ENCODE measurements around the gene MYRF.

The MYRF gene

DNA sequence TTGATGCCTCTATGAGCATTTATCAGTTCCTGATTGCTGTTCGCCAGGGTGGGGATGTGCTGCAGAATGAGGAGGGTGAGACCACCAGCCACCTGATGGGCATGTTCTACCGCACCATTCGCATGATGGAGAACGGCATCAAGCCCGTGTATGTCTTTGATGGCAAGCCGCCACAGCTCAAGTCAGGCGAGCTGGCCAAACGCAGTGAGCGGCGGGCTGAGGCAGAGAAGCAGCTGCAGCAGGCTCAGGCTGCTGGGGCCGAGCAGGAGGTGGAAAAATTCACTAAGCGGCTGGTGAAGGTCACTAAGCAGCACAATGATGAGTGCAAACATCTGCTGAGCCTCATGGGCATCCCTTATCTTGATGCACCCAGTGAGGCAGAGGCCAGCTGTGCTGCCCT is 43.0 kb downstream of the MYRF start:
- DNase-seq (ENCODE audit: low read depth in 3 of 3) = no peak

DNA sequence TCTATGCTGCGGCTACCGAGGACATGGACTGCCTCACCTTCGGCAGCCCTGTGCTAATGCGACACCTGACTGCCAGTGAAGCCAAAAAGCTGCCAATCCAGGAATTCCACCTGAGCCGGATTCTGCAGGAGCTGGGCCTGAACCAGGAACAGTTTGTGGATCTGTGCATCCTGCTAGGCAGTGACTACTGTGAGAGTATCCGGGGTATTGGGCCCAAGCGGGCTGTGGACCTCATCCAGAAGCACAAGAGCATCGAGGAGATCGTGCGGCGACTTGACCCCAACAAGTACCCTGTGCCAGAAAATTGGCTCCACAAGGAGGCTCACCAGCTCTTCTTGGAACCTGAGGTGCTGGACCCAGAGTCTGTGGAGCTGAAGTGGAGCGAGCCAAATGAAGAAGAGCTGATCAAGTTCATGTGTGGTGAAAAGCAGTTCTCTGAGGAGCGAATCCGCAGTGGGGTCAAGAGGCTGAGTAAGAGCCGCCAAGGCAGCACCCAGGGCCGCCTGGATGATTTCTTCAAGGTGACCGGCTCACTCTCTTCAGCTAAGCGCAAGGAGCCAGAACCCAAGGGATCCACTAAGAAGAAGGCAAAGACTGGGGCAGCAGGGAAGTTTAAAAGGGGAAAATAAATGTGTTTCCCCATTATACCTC is 43.6 kb downstream of the MYRF start:
- DNase-seq (ENCODE audit: low read depth in 3 of 3) = no peak

DNA sequence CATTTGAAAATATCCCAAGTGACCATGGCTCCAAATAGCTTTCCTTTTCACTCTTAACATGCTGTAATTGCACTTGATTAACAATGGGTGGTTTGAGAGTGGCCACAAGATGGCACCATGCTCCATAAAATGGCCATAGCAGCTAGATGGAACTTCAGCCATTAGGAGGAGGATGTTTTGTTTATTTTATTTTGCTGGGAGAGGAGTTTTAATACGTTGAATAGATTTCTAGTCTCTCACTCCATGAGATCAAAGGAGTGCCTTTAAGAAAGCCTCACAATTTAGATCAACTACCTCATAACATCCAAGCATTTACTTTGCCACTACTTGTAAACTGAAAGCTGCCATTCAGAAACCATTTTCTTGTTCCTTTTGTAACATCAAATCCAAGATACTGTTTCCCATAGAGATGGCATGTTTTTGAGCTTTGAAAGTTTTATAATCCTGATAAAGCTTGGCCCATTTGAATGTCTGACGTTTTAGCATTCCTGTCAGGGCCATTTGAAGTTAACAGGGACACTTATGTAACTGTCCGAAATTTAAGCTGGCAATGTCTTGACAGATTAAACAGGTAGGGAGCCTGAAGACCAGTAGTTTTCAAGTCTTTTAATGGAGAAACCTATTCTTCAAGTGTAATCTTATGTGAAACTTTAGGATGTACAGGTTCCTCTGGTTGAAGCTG is 45.0 kb downstream of the MYRF start:
- DNase-seq (ENCODE audit: low read depth in 3 of 3) = peak; percentile 26 to 35 (median 27)

DNA sequence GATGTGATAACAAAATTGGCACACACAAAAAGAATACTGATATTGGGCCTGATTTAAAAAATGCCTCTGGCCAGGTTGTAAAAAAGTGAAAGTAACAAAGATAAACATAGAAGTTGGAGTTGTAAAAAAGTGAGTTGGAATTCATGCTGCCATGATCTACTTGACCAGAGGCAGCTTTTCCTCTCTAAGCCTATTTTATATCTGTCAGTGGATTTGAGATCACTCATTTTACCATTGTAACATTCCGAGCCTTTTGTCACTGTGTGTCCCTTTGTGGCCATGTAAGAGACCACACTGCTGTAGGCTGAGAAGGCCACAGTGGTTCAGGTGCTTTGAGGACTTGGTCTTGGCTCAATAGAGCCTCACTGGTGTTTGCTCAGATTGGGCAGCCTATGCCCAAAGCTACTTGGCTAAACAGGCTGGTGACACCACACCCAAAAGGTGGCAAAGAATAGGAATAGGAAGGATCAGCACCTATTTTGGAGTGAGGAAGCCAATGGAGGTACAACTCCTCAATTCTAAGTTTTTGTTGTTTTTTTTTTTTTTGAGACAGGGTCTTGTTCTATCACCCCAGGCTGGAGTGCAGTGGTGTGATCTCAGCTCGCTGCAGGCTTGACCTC is 47.3 kb downstream of the MYRF start:
- no peak for DNase-seq (ENCODE audit: low read depth in 3 of 3)

DNA sequence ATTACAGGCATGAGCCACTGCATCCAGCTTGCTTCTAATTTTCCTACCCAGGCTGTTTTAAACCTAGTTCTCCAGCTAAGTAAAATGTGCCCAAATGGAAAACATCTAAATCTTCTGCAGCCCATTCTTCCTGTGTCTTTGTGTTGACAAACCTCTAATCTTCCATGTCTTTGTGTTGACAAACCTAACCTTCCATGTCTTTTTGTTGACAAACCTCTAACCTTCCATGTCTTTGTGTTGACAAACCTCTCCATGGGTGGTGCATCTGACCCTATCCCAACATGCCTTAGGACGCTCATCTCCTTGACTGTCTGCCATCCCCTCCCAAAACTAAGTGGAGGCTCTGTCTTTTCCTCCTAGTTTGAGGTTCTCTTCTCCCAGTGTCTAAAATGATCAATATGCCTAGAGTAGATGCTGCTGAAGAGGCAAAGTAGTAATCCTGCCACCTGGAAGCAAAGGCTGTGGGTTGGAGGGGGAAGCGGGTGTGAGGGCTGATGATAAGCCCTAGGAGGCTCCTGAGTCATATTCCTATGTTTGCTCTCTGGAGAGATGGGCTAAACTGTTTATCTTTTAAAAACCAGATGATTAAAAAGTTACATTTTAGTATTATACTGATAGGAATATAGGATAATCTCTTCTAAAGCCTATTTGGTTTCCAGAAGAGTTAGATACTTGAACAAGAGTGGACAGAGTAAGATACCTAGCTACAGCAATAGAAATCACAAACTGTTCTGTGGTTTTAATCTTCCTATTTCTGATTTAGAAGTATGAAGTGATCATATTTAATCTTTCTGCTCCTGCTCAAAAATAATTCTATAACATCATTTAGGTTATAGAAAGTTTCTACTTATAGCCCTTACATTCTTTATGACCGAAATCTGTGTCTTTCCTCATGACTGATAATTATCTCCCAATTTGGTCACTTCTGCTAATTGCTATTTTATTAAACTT is 48.2 kb downstream of the MYRF start:
- no peak for DNase-seq (ENCODE audit: low read depth in 3 of 3)

DNA sequence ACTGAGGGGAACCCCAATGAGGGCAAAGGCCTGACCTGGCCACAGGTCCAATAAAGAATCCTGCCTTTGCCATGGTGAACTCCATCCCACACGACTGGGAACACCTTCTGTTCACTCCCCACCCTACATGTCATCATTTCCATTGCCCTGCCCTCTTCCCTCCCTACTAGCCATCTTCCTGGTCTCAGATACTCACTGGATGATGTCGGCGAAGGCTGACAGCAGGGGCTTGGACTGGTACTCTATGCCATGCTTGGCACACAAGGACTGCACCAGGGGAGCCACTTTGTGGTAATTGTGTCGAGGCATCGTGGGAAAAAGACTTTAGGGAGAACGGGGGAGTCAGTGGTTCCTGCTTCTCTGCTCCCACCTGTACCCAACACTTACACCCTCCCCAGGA is 50.2 kb downstream of the MYRF start:
- no peak for DNase-seq (ENCODE audit: low read depth in 3 of 3)

DNA sequence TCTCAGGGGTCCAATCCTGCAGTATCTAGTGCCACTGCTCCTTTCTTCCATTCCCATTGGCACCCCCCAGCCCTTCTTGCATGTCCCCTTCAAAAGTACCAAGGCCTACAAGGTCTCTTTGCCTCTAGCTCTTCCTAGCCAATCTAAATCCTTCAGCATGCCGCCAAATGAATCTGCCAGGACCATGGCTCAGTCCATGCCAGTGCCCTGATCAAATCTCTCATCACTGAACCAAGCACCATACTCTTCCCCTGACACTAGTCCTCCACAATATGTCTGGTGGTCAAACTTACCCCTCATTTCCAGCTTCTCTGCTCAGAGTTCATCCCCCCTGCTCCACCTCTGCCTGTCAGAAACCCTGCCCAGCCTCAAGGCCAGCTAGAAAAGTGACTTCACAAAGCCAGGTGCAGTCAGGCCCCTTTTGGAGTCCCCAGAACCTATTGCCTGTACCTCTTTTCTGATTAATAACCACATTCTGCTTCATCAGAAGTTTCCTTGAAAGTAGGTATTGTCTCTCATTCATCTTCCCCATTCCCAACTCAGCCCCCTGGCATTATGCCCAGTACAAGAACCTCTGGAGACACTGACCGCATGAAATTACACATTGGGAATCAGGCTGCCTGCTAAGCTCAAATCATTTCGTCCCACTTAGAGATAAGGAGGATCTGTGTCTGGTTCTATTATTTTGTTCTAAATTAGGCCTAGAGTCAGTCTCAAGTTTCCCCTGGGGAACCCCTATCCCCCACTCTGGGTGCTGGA is 51.6 kb downstream of the MYRF start:
- DNase-seq (ENCODE audit: low read depth in 3 of 3) = no peak

DNA sequence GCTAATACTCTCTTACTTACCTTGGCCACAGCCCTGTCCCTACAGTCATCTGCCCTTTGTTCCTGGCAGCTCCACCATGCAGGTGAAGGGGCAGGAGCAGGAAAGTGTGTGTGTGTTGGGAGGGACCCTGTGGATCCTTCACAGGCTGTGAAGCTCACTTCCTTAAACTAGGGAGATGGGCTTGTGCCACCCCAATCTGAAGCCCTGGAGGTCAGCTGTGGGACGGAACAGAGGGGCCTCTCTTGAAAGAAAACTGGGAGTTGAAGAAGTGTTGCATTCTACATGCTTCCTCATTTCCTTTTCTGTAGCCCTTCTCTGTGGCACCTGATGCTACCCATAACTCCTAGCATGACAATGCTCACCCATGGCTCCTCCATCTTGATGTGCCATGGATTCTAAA is 52.7 kb downstream of the MYRF start:
- DNase-seq (ENCODE audit: low read depth in 3 of 3) = no peak

DNA sequence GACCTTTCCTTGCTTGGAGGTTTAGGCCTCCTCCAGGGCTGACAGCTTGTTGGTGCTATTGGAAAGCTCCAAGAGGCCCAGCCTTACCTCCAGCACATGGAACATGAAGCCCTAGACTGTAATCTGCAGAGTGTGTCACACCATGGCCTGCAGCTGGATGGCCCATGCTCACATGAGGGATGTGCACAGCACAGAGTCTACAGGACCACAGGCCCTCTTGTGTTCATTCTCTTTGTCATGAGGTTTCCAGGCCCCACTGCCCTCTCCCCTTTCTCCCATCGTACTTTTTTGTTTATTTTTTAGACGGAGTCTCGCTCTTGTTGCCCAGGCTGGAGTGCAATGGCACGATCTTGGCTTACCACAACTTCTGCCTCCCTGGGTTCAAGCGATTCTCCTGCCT is 54.3 kb downstream of the MYRF start:
- DNase-seq (ENCODE audit: low read depth in 3 of 3) = no peak

DNA sequence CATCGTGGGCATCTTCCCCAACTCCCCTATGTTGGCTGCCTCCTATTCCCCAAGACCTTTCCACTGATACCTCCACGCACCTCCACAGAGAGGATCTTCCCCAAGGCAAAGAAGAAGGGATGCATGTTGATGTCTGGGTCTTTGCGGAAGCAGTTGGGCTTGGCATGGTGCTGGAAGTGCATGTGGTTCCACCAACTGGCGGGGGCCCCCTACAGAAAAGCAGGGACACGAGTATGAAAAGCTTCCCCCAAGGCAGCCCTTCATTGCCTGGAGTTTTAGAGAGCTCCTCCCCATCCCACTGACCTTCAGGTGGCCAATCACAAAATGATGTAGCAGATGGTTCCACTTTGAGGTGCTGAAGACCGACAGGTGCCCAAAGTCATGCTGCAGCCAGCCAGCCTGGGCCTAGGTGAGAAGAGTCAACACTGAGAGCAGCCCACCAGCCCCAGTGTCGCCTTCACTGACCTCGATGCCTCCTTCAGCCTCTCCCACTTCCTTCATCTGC is 58.3 kb downstream of the MYRF start:
- no peak for DNase-seq (ENCODE audit: low read depth in 3 of 3)

DNA sequence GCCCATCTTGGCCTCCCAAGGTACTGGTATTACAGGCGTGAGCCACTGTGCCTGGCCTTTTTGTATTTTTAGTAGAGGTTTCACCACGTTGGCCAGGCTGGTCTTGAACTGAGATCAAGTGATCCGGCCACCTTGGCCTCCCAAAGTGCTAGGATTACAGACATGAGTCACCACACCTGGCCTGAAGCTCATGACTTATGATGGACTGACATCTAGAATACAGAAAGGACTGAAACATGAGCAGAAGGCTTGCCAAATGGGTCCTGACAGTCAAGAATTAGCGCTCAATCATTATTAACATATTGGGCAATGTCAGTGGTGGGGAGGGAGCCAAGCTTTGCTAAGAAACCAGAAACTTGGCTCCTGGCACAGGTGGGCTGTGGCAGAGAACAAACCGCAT is 59.4 kb downstream of the MYRF start:
- no peak for DNase-seq (ENCODE audit: low read depth in 3 of 3)

DNA sequence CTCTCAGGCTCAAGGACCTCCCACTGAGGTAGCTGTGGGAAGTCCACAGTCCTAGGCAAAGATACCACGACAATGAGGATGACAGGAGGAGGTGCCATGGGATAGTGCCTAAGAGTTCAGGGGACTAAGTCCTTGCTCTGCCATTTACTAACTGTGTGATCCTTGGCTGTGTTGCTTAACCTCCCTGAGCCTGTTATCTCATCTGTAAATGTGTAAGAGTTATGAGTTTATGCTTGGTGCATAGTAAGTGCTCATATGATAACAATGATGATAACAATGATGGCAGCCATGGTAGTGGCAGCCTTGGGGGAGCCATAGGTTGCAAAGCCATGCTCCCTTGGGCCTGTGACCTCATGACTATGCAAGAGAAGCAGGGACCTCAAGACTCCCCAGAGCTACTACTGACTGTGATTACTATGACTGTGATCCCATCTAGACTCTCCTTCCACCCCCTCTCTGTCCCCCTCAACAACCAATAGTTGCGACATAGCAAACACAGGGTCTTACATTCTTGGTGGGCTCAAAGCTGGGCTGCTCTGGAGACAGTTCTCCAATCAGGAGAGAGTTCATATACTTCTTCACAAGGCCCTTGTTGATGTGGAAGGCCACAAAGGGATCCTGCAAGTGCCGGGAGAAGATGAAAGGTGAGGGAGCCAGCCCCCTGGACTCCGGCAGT is 60.4 kb downstream of the MYRF start:
- no peak for DNase-seq (ENCODE audit: low read depth in 3 of 3)

DNA sequence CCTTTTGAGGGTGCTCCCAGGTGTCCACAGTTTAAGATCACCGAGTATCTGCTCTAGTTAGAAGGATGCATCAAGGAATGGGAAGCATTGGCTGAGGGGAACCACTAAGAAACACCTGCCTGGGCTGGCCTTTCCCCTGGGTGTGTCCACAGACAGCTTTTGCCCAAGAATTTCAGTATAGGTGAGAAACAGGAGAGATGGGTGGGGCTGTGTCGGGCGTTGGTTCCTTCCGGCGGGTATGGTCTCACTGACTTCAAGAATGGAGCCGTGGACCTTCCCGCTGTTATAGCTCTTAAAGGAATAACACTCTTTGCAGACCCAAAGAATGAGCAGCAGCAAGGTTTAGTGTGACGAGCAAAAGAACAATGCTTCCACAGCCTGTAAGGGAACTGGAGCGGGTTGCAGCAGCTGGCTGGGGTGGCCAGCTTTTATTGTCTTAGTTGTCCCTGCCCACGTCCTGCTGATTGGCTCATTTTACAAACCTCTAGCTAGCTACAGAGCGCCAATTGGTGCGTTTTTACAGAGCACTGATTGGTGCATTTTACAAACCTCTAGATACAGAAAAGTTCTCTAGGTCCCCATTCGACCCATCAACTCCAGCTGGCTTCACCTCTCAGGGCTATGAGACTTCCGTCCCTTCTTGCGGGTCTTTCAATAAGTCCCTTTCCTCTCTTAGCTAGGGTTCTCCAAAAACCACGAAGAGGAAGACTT is 62.0 kb downstream of the MYRF start:
- no peak for DNase-seq (ENCODE audit: low read depth in 3 of 3)

DNA sequence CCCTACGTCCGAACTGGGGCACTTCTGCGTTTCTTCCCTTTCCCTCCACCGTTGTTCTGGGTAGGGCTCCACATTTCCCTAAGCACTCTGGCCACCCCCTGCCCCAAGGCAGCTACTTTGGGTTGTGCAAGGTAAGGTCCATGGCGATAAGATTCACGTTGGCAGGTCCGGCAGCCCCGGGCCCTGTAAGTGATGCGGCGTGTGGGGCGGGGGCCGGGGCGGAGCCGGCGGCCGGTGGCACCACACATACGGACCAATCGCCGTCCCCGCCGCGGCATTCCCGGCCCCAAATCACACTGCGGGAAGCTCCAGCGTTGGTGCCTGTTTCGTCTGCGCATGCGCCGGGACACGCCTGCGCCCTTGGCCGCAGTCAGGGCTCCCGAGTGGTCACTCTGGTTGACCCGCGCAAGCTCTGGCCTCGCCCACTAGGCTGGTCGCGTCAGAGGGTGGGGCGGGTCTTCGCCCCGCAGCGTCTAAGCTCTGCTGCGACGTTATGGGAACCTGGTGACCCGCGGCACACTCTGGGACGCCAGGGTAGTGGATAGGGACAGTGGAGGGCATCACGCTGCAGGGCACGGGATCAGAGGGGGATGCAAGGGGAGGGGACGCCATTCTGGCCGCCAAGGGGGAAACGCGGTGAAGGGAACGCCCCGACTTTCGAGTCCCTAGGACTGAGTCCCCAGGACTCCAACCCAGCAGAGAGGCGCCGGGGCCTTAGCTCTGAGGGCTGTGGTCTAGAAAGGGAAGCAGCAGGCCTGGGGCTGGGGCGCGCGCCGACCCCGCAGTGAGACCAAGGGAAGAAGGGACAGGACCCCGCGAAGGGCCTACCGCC is 62.7 kb downstream of the MYRF start:
- DNase-seq (ENCODE audit: low read depth in 3 of 3) = peak; percentile 32 to 43 (median 34)

DNA sequence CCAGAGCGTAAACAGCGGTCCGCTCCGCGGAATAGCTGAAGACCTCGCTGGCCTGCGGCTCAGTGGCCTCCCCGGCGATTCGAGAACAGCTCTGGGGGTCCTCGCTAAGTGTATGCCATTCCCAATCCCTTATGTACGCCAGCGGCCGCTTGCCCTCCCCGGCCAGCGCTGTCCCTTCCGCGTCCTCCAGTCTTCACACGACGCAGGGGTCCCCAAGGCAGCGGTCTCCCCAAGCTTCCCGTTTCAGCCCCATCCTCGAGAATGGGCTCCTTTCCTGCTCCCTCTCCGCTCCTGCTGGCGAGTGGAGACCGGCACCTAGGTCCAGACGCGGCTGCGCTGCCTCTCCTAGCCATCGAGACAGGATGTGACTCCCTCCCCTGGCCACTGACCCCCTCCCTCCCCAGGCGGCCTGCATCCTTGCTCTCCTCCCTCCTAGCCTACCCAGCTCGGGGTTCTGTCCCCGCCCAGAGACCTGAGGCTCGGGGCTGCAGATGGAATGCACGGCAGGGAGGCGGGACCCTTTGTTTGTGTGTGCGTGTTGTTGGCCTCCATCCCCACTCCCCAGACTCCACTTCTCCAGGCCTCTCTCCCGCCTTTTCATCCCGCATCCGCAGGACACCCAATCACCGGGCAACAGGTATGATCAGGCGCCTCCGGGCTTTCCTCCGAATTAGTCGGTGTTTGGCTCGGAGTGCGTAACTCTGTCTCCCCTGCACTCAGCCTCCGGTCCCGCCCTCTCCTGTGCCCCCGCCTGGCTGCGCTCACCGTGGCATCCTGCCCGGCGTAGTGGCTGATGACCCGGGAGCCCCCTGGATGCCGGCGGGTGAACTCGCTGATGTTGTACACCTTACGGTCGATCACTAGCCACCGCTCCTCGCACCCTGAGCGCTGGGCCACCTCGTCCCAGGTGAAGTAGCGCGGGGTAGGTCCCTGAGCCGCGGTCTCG is 63.6 kb downstream of the MYRF start:
- DNase-seq (ENCODE audit: low read depth in 3 of 3) = peak; percentile 21 to 54 (median 41)

DNA sequence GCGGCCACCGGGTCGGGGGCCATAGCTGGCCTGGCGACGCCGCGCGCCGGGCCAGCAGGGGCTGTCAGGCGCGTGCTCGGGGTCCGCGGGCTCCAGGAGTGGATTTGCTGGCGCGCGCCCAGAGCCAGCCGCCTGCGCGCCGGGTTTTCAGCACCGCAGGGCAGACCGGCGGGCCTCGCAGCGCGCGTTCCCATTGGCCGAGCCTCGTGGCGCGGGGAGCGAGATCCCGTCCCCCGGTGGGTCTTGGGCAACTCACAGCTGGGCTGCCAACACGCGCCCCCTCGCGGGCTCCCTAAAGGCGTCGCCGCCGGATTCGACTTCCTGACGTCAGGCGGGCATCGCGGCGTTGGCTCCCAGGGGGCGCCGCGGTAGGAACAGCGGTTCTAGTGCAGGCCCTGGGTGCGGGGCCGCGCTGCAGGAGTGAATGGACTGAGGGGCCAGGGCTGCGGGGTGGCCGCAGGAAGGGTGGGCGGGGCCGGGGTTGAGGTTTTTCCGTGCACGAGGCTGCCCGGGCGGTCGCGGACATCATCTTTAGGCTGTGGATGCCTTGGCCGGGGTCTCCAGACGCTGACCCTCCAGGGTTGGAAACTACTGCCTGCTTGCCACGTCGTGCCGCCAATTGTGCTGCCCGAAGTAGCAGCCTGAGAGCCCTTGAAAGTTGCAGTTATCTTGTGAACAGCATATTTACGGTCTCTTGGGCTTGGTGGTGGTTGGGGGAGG is 64.5 kb downstream of the MYRF start, which contains the start of gene FADS1:
Gene FADS1 (minus strand): TSS at position 268 of the 720 bp plus-strand sequence. CDS start 74 bp downstream, at position 194.
- peak; percentile 65 to 76 (median 67) for DNase-seq (ENCODE audit: low read depth in 3 of 3)
